Adrenal gland (tissue), 12 donors: Measurements from ENCODE around the gene PGM1. TPM values are rescaled to one million over a fixed set of nuclear protein-coding genes. Genes with fewer than 3 reads are reported as not detected.

Experiments
- DNase-seq, 7 donors: peaks; one replicate each; pipeline ENCODE4 v3.0.0-alpha.2; 2019 to 2020
- H3K27ac ChIP-seq, 5 donors: fragments of 200-600 bp; sonication (generic) in 4 of 5; 1 replicate in 3 of 5; 2 replicates in 2 of 5; pipeline versions ENCODE4 v1.5.1 to v1.8.0; 2016 to 2020; ENCODE audit warnings: mild to moderate bottlenecking in 1 of 5
- H3K27me3 ChIP-seq: fragments of 200-600 bp; 2 replicates; pipeline ENCODE4 v1.8.0; 2021
- H3K36me3 ChIP-seq, 2 donors: fragments of 200-600 bp; replicated peaks in 1 of 2; 1 replicate in 1 of 2; 2 replicates in 1 of 2; pipeline versions ENCODE4 v1.5.1 to v1.8.0; 2018 to 2022
- H3K4me1 ChIP-seq, 2 donors: fragments of 200-600 bp; replicated peaks in 1 of 2; 1 replicate in 1 of 2; 2 replicates in 1 of 2; pipeline versions ENCODE4 v1.5.1 to v1.8.0; 2018 to 2021
- H3K4me3 ChIP-seq, 4 donors: fragments of 200-600 bp; sonication (generic) in 3 of 4; one replicate each; pipeline ENCODE4 v1.5.1; 2016 to 2018
- H3K9me3 ChIP-seq, 3 donors: fragments of 200-600 bp; sonication (generic) in 1 of 3; replicated peaks in 1 of 3; 1 replicate in 2 of 3; 2 replicates in 1 of 3; pipeline versions ENCODE4 v1.5.1 to v1.8.0; 2016 to 2021
- POLR2A ChIP-seq, 2 donors: fragments of 450-650 bp; IDR thresholded peaks; one replicate each; pipeline ENCODE4 v1.6.1; 2017; ENCODE audit warnings: antibody characterized with exemption in 2 of 2, mild to moderate bottlenecking in 2 of 2, moderate library complexity in 1 of 2
- WGBS, 4 donors: extraction: QIAGEN DNeasy Blood & Tissue Kit in 2 of 4; methylation state at CpG; one replicate each; pipeline versions ENCODE4 v1.1.5 to v1.1.7; 2013 to 2017; 5-methylcytosine and 5-hydroxymethylcytosine counted together
- intact Hi-C, 2 donors: fragments of 100-400 bp; cut with DNase I; formaldehyde crosslinking; loops; one replicate each; pipeline versions ENCODE4 v1.14.1 to v1.15.0; 2022 to 2023
- polyA plus RNA-seq, 3 donors: library from polyadenylated mRNA; stranded (reverse); fragments of 200-250 nt in 2 of 3; fragments of 350-450 nt in 1 of 3; fragmentation: Illumina TruSeq in 1 of 3; extraction: RNeasy Lipid Tissue Mini Kit (QIAGEN cat#74804) in 1 of 3; gene quantifications; one replicate each; pipeline ENCODE4 v1.2.3, GENCODE V29; 2013 to 2014
- total RNA-seq, 9 donors: library from RNA; depleted of rRNA in 4 of 9; stranded (reverse); fragments of >200 nt in 4 of 9; fragments of 120-200 nt in 1 of 9; fragmentation: NEBNext Ultra II Directional in 1 of 9; extraction: Animal tissue kit (Norgen Biotek cat#: 25700) in 1 of 9; gene quantifications; one replicate each; pipeline versions ENCODE4 v1.1.0 to v1.2.4, GENCODE V29; 2013 to 2023
- TF ChIP-seq, protein P1 (sequence below), 6 experiments: fragments of 450-650 bp in 4 of 6; fragments of 200-600 bp in 2 of 6; sonication (generic) in 1 of 6; IDR thresholded peaks; 1 replicate in 5 of 6; 2 replicates in 1 of 6; pipeline versions ENCODE4 v1.5.1 to v1.8.0; 2016 to 2021; ENCODE audit warnings: antibody characterized with exemption in 6 of 6, mild to moderate bottlenecking in 2 of 6, moderate library complexity in 1 of 6
- donor health status: healthy with polysubstance abuse.
- donor health status: Bipolar disorder and iron deficiency.
- donor health status: DM: yes; HTN: yes; CAD: no.
- donor health status: DM: no; HTN: no; CAD: no.
- donor health status: DM: no; HTN: no; CAD: no.
- donor health status: DM: yes; HTN: yes; CAD: no.

The PGM1 gene
- total and polyA plus RNA-seq, 12 donors: 11.9 to 156 (median 120) TPM

GRCh38 chr1:63674865-63675419 is 81.7 kb downstream of the PGM1 start:
- Histone ChIP-seq H3K36me3 (no peaks in the 10 kb centered on the region), H3K4me1 (peaks cover 0 to 6% of the 10 kb centered on the region in 2 donors), H3K27me3 (no peaks in the 10 kb centered on the region), H3K4me3 (no peak overlapping the region), H3K9me3 (no peaks in the 10 kb centered on the region), H3K27ac (no peak overlapping the region)
- intact Hi-C loops: loop anchor here (5.0 to 10.0 kb wide), 2 partner anchors 567 to 570 kb away; no protein-coding TSS in a partner anchor
- 67 to 80% (median 78%) methylated on average over 6 of the region's 6 CpGs for WGBS, 4 donors
- DNase-seq: no peak
- TF ChIP-seq, protein P1, sequence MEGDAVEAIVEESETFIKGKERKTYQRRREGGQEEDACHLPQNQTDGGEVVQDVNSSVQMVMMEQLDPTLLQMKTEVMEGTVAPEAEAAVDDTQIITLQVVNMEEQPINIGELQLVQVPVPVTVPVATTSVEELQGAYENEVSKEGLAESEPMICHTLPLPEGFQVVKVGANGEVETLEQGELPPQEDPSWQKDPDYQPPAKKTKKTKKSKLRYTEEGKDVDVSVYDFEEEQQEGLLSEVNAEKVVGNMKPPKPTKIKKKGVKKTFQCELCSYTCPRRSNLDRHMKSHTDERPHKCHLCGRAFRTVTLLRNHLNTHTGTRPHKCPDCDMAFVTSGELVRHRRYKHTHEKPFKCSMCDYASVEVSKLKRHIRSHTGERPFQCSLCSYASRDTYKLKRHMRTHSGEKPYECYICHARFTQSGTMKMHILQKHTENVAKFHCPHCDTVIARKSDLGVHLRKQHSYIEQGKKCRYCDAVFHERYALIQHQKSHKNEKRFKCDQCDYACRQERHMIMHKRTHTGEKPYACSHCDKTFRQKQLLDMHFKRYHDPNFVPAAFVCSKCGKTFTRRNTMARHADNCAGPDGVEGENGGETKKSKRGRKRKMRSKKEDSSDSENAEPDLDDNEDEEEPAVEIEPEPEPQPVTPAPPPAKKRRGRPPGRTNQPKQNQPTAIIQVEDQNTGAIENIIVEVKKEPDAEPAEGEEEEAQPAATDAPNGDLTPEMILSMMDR (IDR thresholded peaks at IDR 0.05): no peak
- TF ChIP-seq POLR2A (IDR thresholded peaks at IDR 0.05): no peak

- 78 to 86% (median 82%) methylated on average over 8 to 9 of the region's 9 CpGs for WGBS, 4 donors
- DNase-seq: no peak
- intact Hi-C loops: loop anchor here (5.0 to 10.0 kb wide), 2 partner anchors 567 to 569 kb away; no protein-coding TSS in a partner anchor
- no peaks in the 10 kb centered on the region for H3K9me3 ChIP-seq
- no peak overlapping the region for H3K27ac ChIP-seq
- H3K27me3 ChIP-seq: no peaks in the 10 kb centered on the region
- no peaks in the 10 kb centered on the region for H3K36me3 ChIP-seq
- peaks cover 0 to 6% of the 10 kb centered on the region in 2 donors for H3K4me1 ChIP-seq
- no peak overlapping the region for H3K4me3 ChIP-seq
- no peak for TF ChIP-seq POLR2A (IDR thresholded peaks at IDR 0.05)
- TF ChIP-seq, protein P1 (IDR thresholded peaks at IDR 0.05): no peak
Observed at GRCh38 chr1:63675420-63675931, 82.3 kb downstream of the PGM1 start.

DNA sequence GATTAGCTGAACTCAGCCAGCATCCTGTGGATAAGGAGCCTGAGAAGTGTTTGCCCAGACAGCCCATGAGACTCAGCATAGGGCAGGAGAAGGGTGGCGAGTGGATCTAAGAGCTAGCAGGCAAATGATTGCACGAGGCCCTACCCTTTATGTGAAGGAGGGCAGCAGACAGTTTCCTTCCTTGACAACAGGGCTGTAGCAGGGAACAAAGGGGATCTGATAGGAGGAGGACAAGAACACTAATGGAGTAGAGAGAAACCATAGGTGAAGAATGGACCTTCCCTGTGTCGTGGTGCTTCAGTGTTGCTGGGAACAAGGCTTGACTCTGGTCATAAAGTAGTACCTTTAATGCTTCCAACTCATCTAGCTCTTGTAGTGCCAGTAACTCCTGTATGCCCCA is 84.3 kb downstream of the PGM1 start:
- DNase-seq: no peak
- WGBS, 4 donors: 78 to 98% (median 90%) methylated on average over 3 of the region's 3 CpGs
- intact Hi-C loops: loop anchor here (5.0 to 10.0 kb wide), 2 partner anchors 565 to 567 kb away; no protein-coding TSS in a partner anchor

DNA sequence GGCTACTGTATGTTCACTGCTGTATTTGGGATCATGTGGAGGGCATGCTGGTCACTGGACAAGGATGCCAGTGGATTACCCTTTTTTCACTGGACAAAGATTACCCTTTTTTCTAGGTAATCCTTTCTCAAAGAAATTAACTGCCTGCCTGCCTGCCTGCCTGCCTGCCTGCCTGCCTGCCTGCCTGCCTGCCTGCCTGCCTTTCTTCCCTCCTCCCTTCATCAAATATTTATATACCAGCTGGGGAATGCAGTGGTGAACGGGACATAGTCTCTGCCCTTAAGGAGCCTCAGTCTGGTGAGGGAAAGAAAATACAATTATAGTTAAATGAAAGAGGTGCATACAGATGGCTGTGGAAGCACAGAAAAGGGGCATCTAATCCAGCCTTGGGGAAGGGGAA is 85.0 kb downstream of the PGM1 start:
- Histone ChIP-seq H3K27me3 (no peaks in the 10 kb centered on the region), H3K4me3 (no peak overlapping the region), H3K9me3 (no peaks in the 10 kb centered on the region), H3K4me1 (peaks cover 0 to 6% of the 10 kb centered on the region in 2 donors), H3K27ac (no peak overlapping the region), H3K36me3 (no peaks in the 10 kb centered on the region)
- TF ChIP-seq, protein P1 (IDR thresholded peaks at IDR 0.05): no peak
- no peak for TF ChIP-seq POLR2A (IDR thresholded peaks at IDR 0.05)
- intact Hi-C loops: loop anchor here (5.0 to 10.0 kb wide), 2 partner anchors 564 to 567 kb away; no protein-coding TSS in a partner anchor
- DNase-seq: no peak
- 65 to 88% (median 79%) methylated on average over 1 of the region's 1 CpG for WGBS, 4 donors

More for the DNA sequence above, 84.3 kb downstream of the PGM1 start:
- Histone ChIP-seq H3K4me1 (peaks cover 0 to 6% of the 10 kb centered on the region in 2 donors), H3K27ac (no peak overlapping the region), H3K36me3 (no peaks in the 10 kb centered on the region), H3K27me3 (no peaks in the 10 kb centered on the region), H3K9me3 (no peaks in the 10 kb centered on the region), H3K4me3 (no peak overlapping the region)
- TF ChIP-seq, protein P1 (IDR thresholded peaks at IDR 0.05): no peak
